Left ventricle myocardium inferior (tissue), 1 donor: Measurements from ENCODE around the gene TBCD. TPM values are rescaled to one million over a fixed set of nuclear protein-coding genes. Genes with fewer than 3 reads are reported as not detected.
A peak's percentile ranks its signal among the peaks of the same experiment; 100 is the strongest.

Experiments
- DNase-seq: peaks from one replicate; pipeline ENCODE4 v3.0.0-alpha.2; 2020
- H3K27ac ChIP-seq: fragments of 200-600 bp; replicated peaks from 2 replicates; pipeline ENCODE4 v1.8.0; 2021
- H3K27me3 ChIP-seq: fragments of 200-600 bp; 2 replicates; pipeline ENCODE4 v1.8.0; 2021; ENCODE audit warnings: low read depth
- H3K36me3 ChIP-seq: fragments of 200-600 bp; 2 replicates; pipeline ENCODE4 v1.8.0; 2021
- H3K4me1 ChIP-seq: fragments of 200-600 bp; 2 replicates; pipeline ENCODE4 v1.8.0; 2021
- H3K4me3 ChIP-seq: fragments of 200-600 bp; 2 replicates; pipeline ENCODE4 v1.8.0; 2021; ENCODE audit warnings: mild to moderate bottlenecking, moderate library complexity
- H3K9me3 ChIP-seq: fragments of 200-600 bp; replicated peaks from 2 replicates; pipeline ENCODE4 v1.8.0; 2021
- CTCF ChIP-seq: fragments of 200-600 bp; IDR thresholded peaks from 2 replicates; pipeline ENCODE4 v1.8.0; 2021; ENCODE audit warnings: antibody characterized with exemption, mild to moderate bottlenecking, borderline replicate concordance
- intact Hi-C: fragments of 100-400 bp; cut with micrococcal nuclease; formaldehyde crosslinking; loops from one replicate; pipeline ENCODE4 v1.11.0; 2022
- total RNA-seq: library from RNA; stranded (reverse); fragmentation: NEBNext Ultra II Directional; extraction: Animal tissue kit (Norgen Biotek cat#: 25700); gene quantifications from one replicate; pipeline ENCODE4 v1.2.1, GENCODE V29; 2021
- donor health status: DM: no; HTN: yes; CAD: no; lungs with severe emphysema.

TBCD gene
- total RNA-seq, 1 donor from 2014 or later, result 48.0 TPM

- Histone ChIP-seq H3K36me3 (peaks cover 82% of the 10 kb centered on the region), H3K9me3 (peaks cover 19% of the 10 kb centered on the region), H3K4me3 (no peak overlapping the region), H3K4me1 (no peaks in the 10 kb centered on the region), H3K27ac (no peak overlapping the region), H3K27me3 (no peaks in the 10 kb centered on the region)
- TF ChIP-seq CTCF, result no peak
- intact Hi-C loops, result no loop called here
- DNase-seq, result no peak
These were observed 64.5 kb downstream of the TBCD start for GRCh38 chr17:82816358-82816757.

DNA sequence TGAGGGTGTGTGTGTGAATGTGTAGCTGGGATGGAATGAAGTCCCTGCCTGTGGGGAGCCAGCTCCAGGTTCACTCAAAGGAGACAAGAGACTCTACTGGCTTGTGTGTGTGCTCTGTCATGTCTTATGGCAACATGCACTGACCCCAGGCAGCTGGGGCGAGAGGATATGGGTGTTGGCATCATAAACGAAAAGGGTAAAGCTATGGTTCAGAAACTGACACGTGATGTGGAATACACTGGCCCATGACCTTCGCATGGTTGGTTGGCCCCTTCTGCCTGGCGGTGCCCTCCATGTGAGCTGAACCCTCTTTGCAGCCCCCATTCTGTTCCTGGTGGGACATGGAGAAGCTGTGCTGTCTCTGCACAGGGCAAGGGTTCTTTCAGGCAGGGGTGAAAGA is 66.1 kb downstream of the TBCD start:
- TF ChIP-seq CTCF, result no peak
- intact Hi-C loops, result no loop called here

GRCh38 chr17:82820278-82821251 is 68.7 kb downstream of the TBCD start:
- Histone ChIP-seq H3K36me3 (peaks cover 58% of the 10 kb centered on the region), H3K27ac (peak overlapping the region; percentile 30), H3K9me3 (peaks cover 19% of the 10 kb centered on the region), H3K27me3 (no peaks in the 10 kb centered on the region), H3K4me1 (peaks cover 9% of the 10 kb centered on the region), H3K4me3 (no peak overlapping the region)
- no peak for TF ChIP-seq CTCF
- intact Hi-C loops, result no loop called here
- DNase-seq, result no peak

More for the DNA sequence above, 66.1 kb downstream of the TBCD start:
- H3K27me3 ChIP-seq, result no peaks in the 10 kb centered on the region
- H3K4me3 ChIP-seq, result no peak overlapping the region
- no peak overlapping the region for H3K27ac ChIP-seq
- peaks cover 19% of the 10 kb centered on the region for H3K9me3 ChIP-seq
- peaks cover 4% of the 10 kb centered on the region for H3K4me1 ChIP-seq
- peaks cover 74% of the 10 kb centered on the region for H3K36me3 ChIP-seq
- no peak for DNase-seq

- Histone ChIP-seq H3K9me3 (peaks cover 19% of the 10 kb centered on the region), H3K4me3 (no peak overlapping the region), H3K27ac (peak overlapping the region; percentile 30), H3K27me3 (no peaks in the 10 kb centered on the region), H3K4me1 (peaks cover 9% of the 10 kb centered on the region), H3K36me3 (peaks cover 48% of the 10 kb centered on the region)
- no peak for TF ChIP-seq CTCF
- DNase-seq, result no peak
- intact Hi-C loops, result no loop called here
These were observed 69.7 kb downstream of the TBCD start for GRCh38 chr17:82821554-82821953.

DNA sequence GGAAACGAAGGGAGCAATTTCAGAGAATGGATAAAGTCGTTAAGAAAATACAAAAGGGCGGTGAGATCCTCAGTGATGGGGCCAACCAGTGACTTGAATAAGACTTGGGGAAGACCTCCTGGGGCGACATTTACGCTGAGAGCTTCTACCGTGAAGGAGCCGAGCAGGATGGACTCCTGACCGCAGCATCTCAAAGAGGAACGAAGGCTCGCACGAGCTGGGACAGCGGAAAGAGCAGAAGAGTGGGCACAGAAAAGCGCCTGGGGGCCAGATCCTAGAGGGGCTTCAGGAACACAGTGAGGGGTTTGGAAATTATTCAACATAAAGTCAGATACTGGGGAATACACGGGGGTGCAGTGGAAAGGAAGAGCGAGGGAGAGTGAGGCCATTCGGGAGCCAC is 70.4 kb downstream of the TBCD start:
- H3K27me3 ChIP-seq, result no peaks in the 10 kb centered on the region
- no peak overlapping the region for H3K4me3 ChIP-seq
- peaks cover 19% of the 10 kb centered on the region for H3K9me3 ChIP-seq
- peak; percentile 2 for DNase-seq
- intact Hi-C loops, result no loop called here
- H3K27ac ChIP-seq, result no peak overlapping the region
- no peak for TF ChIP-seq CTCF
- H3K36me3 ChIP-seq, result peaks cover 41% of the 10 kb centered on the region
- peaks cover 9% of the 10 kb centered on the region for H3K4me1 ChIP-seq
